Activated B cell treated with CpG ODN at 0.5 μM for 24 hours (primary cell): ENCODE results near the gene STAT6. TPM values are rescaled to one million over a fixed set of nuclear protein-coding genes. Genes with fewer than 3 reads are reported as not detected.

Source experiments
- ATAC-seq: fragments of 200-7000 bp; cut with Tn5 transposase; one replicate; pipeline ENCODE4 v1.10.0; 2021; ENCODE audit warnings: low read depth, mild to moderate bottlenecking, moderate library complexity
- CTCF ChIA-PET: fragments of 350-600 bp; sonication (Branson Sonifier 250); formaldehyde crosslinking; loops from one replicate; lab custom pipeline; 2021; ENCODE audit warnings: antibody characterized with exemption; lab: Charles Lee
- POLR2A ChIA-PET: fragments of 350-600 bp; sonication (Branson Sonifier 250); formaldehyde crosslinking; loops from one replicate; lab custom pipeline; 2021; ENCODE audit warnings: antibody characterized with exemption; lab: Charles Lee
- DNase-seq: peaks from one replicate; pipeline ENCODE4 v3.0.0; 2022
- H3K27ac Mint-ChIP-seq: one replicate; pipeline ENCODE4 v1.8.0; 2020; ENCODE audit warnings: mixed read lengths
- H3K27me3 Mint-ChIP-seq: one replicate; pipeline ENCODE4 v1.8.0; 2021; ENCODE audit warnings: mixed read lengths
- H3K36me3 Mint-ChIP-seq: one replicate; pipeline ENCODE4 v1.8.0; 2021; ENCODE audit warnings: low read depth, mixed read lengths
- H3K4me1 Mint-ChIP-seq: one replicate; pipeline ENCODE4 v1.8.0; 2021; ENCODE audit warnings: mixed read lengths
- H3K4me3 Mint-ChIP-seq: one replicate; pipeline ENCODE4 v1.8.0; 2020; ENCODE audit warnings: mild to moderate bottlenecking, mixed read lengths
- H3K9me3 Mint-ChIP-seq: one replicate; pipeline ENCODE4 v1.8.0; 2020; ENCODE audit warnings: mixed read lengths
- intact Hi-C: fragments of 100-400 bp; cut with micrococcal nuclease; formaldehyde crosslinking; loops from one replicate; pipeline ENCODE4 v1.15.1; 2024
- total RNA-seq: library from RNA; stranded (reverse); gene quantifications from 2 replicates; pipeline ENCODE4 v1.2.3, GENCODE V29; 2022
- TF ChIP-seq, protein P1 (sequence below): fragments of 200-600 bp; IDR thresholded peaks from one replicate; pipeline ENCODE4 v1.8.0; 2022; ENCODE audit warnings: antibody characterized with exemption, mild to moderate bottlenecking

STAT6 gene
- total RNA-seq, 1 donor from 2014 or later: 745 TPM

DNA sequence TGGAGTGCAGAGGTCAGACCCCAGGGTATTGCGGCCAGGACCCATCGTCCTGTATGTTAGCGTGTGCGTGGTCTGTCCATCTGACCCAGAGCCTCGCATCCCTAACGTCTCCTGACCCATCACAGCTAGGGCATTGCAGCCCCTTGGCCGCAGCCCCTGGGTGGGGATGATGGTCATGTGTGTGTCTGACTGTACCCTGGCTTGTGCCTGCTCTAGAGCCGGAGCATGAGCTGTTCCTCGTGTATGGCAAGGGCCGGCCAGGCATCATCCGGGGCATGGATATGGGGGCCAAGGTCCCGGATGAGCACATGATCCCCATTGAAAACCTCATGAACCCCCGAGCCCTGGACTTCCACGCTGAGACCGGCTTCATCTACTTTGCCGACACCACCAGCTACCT, 47.0 kb upstream of the STAT6 start:
- DNase-seq: no peak
- TF ChIP-seq, protein P1, sequence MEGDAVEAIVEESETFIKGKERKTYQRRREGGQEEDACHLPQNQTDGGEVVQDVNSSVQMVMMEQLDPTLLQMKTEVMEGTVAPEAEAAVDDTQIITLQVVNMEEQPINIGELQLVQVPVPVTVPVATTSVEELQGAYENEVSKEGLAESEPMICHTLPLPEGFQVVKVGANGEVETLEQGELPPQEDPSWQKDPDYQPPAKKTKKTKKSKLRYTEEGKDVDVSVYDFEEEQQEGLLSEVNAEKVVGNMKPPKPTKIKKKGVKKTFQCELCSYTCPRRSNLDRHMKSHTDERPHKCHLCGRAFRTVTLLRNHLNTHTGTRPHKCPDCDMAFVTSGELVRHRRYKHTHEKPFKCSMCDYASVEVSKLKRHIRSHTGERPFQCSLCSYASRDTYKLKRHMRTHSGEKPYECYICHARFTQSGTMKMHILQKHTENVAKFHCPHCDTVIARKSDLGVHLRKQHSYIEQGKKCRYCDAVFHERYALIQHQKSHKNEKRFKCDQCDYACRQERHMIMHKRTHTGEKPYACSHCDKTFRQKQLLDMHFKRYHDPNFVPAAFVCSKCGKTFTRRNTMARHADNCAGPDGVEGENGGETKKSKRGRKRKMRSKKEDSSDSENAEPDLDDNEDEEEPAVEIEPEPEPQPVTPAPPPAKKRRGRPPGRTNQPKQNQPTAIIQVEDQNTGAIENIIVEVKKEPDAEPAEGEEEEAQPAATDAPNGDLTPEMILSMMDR: no peak
- POLR2A ChIA-PET: no interaction called here
- H3K4me1 Mint-ChIP-seq: peaks cover 9% of the 10 kb centered on the region
- peaks cover 7% of the 10 kb centered on the region for H3K27me3 Mint-ChIP-seq
- H3K36me3 Mint-ChIP-seq: no peaks in the 10 kb centered on the region
- no peak for ATAC-seq
- CTCF ChIA-PET: no interaction called here
- H3K9me3 Mint-ChIP-seq: no peaks in the 10 kb centered on the region
- H3K4me3 Mint-ChIP-seq: no peak overlapping the region
- no peak overlapping the region for H3K27ac Mint-ChIP-seq
- intact Hi-C loops: no loop called here

GRCh38 chr12:57157588-57158173, 46.5 kb upstream of the STAT6 start:
- Mint-ChIP-seq H3K36me3 (no peaks in the 10 kb centered on the region), H3K27me3 (peaks cover 7% of the 10 kb centered on the region), H3K4me3 (no peak overlapping the region), H3K9me3 (no peaks in the 10 kb centered on the region), H3K27ac (no peak overlapping the region), H3K4me1 (peaks cover 9% of the 10 kb centered on the region)
- intact Hi-C loops: no loop called here
- CTCF ChIA-PET: no interaction called here
- DNase-seq: no peak
- POLR2A ChIA-PET: no interaction called here
- no peak for ATAC-seq
- TF ChIP-seq, protein P1: no peak

GRCh38 chr12:57156701-57157403, 45.7 kb upstream of the STAT6 start:
- ATAC-seq: no peak
- ChIA-PET POLR2A (no interaction called here), CTCF (no interaction called here)
- no peak overlapping the region for H3K4me3 Mint-ChIP-seq
- H3K27ac Mint-ChIP-seq: no peak overlapping the region
- intact Hi-C loops: no loop called here
- H3K9me3 Mint-ChIP-seq: no peaks in the 10 kb centered on the region
- H3K36me3 Mint-ChIP-seq: no peaks in the 10 kb centered on the region
- DNase-seq: no peak
- H3K27me3 Mint-ChIP-seq: peaks cover 7% of the 10 kb centered on the region
- peaks cover 9% of the 10 kb centered on the region for H3K4me1 Mint-ChIP-seq
- TF ChIP-seq, protein P1: no peak

GRCh38 chr12:57154804-57155434, 43.8 kb upstream of the STAT6 start:
- DNase-seq: no peak
- CTCF ChIA-PET: no interaction called here
- no peak for ATAC-seq
- POLR2A ChIA-PET: no interaction called here
- no peak overlapping the region for H3K4me3 Mint-ChIP-seq
- TF ChIP-seq, protein P1: no peak
- intact Hi-C loops: no loop called here
- no peaks in the 10 kb centered on the region for H3K9me3 Mint-ChIP-seq
- no peaks in the 10 kb centered on the region for H3K36me3 Mint-ChIP-seq
- H3K27me3 Mint-ChIP-seq: peaks cover 7% of the 10 kb centered on the region
- no peak overlapping the region for H3K27ac Mint-ChIP-seq
- peaks cover 9% of the 10 kb centered on the region for H3K4me1 Mint-ChIP-seq

DNA sequence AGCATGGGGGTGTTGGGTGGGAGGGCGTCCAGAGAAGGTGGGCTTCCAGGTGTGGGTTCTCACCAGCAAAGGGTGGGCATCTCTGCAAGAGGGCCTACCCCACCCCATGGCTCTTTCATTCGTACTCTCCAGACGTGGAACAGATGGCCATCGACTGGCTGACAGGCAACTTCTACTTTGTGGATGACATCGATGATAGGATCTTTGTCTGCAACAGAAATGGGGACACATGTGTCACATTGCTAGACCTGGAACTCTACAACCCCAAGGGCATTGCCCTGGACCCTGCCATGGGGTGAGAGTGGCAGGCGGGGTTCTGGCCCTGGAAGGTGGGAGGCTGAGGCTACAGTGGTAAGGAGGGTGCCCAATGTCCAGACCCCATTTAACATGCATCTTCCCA, 42.9 kb upstream of the STAT6 start:
- intact Hi-C loops: no loop called here
- Mint-ChIP-seq H3K27ac (no peak overlapping the region), H3K36me3 (no peaks in the 10 kb centered on the region), H3K4me1 (peaks cover 9% of the 10 kb centered on the region), H3K9me3 (no peaks in the 10 kb centered on the region), H3K4me3 (no peak overlapping the region), H3K27me3 (peaks cover 7% of the 10 kb centered on the region)
- ChIA-PET CTCF (no interaction called here), POLR2A (no interaction called here)
- DNase-seq (no peak), ATAC-seq (no peak)
- TF ChIP-seq, protein P1: no peak
